Neural progenitor cell (in vitro differentiated cells): ENCODE results near the gene CRIP2.

Experiments used
- EZH2phosphoT487 ChIP-seq: fragments of 200-600 bp; sonication (generic); IDR thresholded peaks from 2 replicates; pipeline ENCODE4 v1.6.1; 2017; ENCODE audit warnings: antibody characterized with exemption
- TF ChIP-seq, protein P1 (sequence below): fragments of 200-600 bp; sonication (generic); IDR thresholded peaks from 2 replicates; pipeline ENCODE4 v1.5.1; 2017; ENCODE audit warnings: antibody characterized with exemption, mild to moderate bottlenecking

GRCh38 chr14:105447651-105448640 is 26.7 kb upstream of the CRIP2 start:
- TF ChIP-seq, protein P1, sequence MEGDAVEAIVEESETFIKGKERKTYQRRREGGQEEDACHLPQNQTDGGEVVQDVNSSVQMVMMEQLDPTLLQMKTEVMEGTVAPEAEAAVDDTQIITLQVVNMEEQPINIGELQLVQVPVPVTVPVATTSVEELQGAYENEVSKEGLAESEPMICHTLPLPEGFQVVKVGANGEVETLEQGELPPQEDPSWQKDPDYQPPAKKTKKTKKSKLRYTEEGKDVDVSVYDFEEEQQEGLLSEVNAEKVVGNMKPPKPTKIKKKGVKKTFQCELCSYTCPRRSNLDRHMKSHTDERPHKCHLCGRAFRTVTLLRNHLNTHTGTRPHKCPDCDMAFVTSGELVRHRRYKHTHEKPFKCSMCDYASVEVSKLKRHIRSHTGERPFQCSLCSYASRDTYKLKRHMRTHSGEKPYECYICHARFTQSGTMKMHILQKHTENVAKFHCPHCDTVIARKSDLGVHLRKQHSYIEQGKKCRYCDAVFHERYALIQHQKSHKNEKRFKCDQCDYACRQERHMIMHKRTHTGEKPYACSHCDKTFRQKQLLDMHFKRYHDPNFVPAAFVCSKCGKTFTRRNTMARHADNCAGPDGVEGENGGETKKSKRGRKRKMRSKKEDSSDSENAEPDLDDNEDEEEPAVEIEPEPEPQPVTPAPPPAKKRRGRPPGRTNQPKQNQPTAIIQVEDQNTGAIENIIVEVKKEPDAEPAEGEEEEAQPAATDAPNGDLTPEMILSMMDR = no peak
- TF ChIP-seq EZH2phosphoT487 = no peak
